Stimulated activated CD8-positive, alpha-beta memory T cell treated with anti-CD3 and anti-CD28 coated beads, Interleukin-15, amount 100 ng/mL, for 1 hour (primary cell): ENCODE data around the gene SIM2.

Experiments used
- DNase-seq: peaks from one replicate; pipeline ENCODE4 v3.0.0-alpha.2; 2020; ENCODE audit warnings: low read depth

Gene SIM2

GRCh38 chr21:36766511-36766910 lies 67.6 kb downstream of the SIM2 start:
- DNase-seq, result no peak

- no peak for DNase-seq
These were observed 68.2 kb downstream of the SIM2 start for GRCh38 chr21:36767096-36767495.

GRCh38 chr21:36768496-36768895 lies 69.6 kb downstream of the SIM2 start:
- no peak for DNase-seq

- no peak for DNase-seq
These were observed 70.3 kb downstream of the SIM2 start for GRCh38 chr21:36769051-36769839.

GRCh38 chr21:36773117-36773516 lies 74.2 kb downstream of the SIM2 start:
- no peak for DNase-seq

GRCh38 chr21:36773995-36774394 lies 75.1 kb downstream of the SIM2 start:
- no peak for DNase-seq

- DNase-seq, result no peak
These were observed 78.2 kb downstream of the SIM2 start for GRCh38 chr21:36776981-36777617.

- no peak for DNase-seq
These were observed 81.9 kb downstream of the SIM2 start for GRCh38 chr21:36780861-36781260.

GRCh38 chr21:36783612-36784374 lies 84.9 kb downstream of the SIM2 start:
- no peak for DNase-seq

- no peak for DNase-seq
These were observed 86.0 kb downstream of the SIM2 start for GRCh38 chr21:36784947-36785346.

- no peak for DNase-seq
These were observed 86.7 kb downstream of the SIM2 start for GRCh38 chr21:36785615-36786014.

GRCh38 chr21:36786186-36786585 lies 87.3 kb downstream of the SIM2 start:
- DNase-seq, result no peak

GRCh38 chr21:36788120-36788638 lies 89.3 kb downstream of the SIM2 start:
- no peak for DNase-seq

- DNase-seq, result no peak
These were observed 91.7 kb downstream of the SIM2 start for GRCh38 chr21:36790616-36791015.

GRCh38 chr21:36791180-36791579 lies 92.3 kb downstream of the SIM2 start:
- no peak for DNase-seq

- DNase-seq, result no peak
These were observed 93.0 kb downstream of the SIM2 start for GRCh38 chr21:36791695-36792470.

- DNase-seq, result no peak
These were observed 93.6 kb downstream of the SIM2 start for GRCh38 chr21:36792505-36792967.

- no peak for DNase-seq
These were observed 97.2 kb downstream of the SIM2 start for GRCh38 chr21:36796070-36796469.

- no peak for DNase-seq
These were observed 99.6 kb downstream of the SIM2 start for GRCh38 chr21:36798491-36798890.
